Activated CD4-positive, alpha-beta T cell treated with anti-CD3 and anti-CD28 coated beads, Interleukin-2, Interleukin-4, amounts not matched to agents 100 ng/mL and 50 ng/mL, durations not matched to agents 16 hours and 8 hours (primary cell): ENCODE measurements around the gene MIEN1.
"Not testable (repeated sequence)": the region's sequence is repeated elsewhere in the genome, so short reads cannot be mapped to it uniquely, and the experiment has no call there.

Source experiments
- DNase-seq: peaks from one replicate; pipeline ENCODE4 v3.0.0-alpha.2; 2020; ENCODE audit warnings: low spot score

The MIEN1 gene

GRCh38 chr17:39739885-39740356 lies 9.6 kb upstream of the MIEN1 start:
- DNase-seq, result no peak

GRCh38 chr17:39738983-39739884 lies 8.9 kb upstream of the MIEN1 start:
- DNase-seq, result no peak

GRCh38 chr17:39738568-39738901 lies 8.2 kb upstream of the MIEN1 start:
- no peak for DNase-seq

GRCh38 chr17:39737760-39738567 lies 7.6 kb upstream of the MIEN1 start, which contains the start of gene GRB7:
TSS of gene GRB7 (plus strand) at chr17:39737938. CDS start at chr17:39742302, 4,364 bp downstream.
- no peak for DNase-seq

- DNase-seq, result no peak
These were observed 7.0 kb upstream of the MIEN1 start for GRCh38 chr17:39737206-39737759.

GRCh38 chr17:39736319-39737165 lies 6.2 kb upstream of the MIEN1 start:
- no peak for DNase-seq

GRCh38 chr17:39735882-39736281 lies 5.5 kb upstream of the MIEN1 start:
- DNase-seq, result no peak

GRCh38 chr17:39732586-39732985 lies 2.3 kb upstream of the MIEN1 start:
- no peak for DNase-seq

- DNase-seq, result no peak
These were observed 966 bp downstream of the MIEN1 start for GRCh38 chr17:39729280-39729851.

GRCh38 chr17:39727556-39727955 lies 2.8 kb downstream of the MIEN1 start:
- DNase-seq, result no peak

- no peak for DNase-seq
These were observed 3.7 kb downstream of the MIEN1 start for GRCh38 chr17:39726617-39727016.

- DNase-seq, result not testable (repeated sequence)
These were observed 4.4 kb downstream of the MIEN1 start for GRCh38 chr17:39725923-39726322.

- no peak for DNase-seq
These were observed 5.6 kb downstream of the MIEN1 start for GRCh38 chr17:39724731-39725130.

- no peak for DNase-seq
These were observed 7.1 kb downstream of the MIEN1 start for GRCh38 chr17:39722965-39723848.

- no peak for DNase-seq
These were observed 8.2 kb downstream of the MIEN1 start for GRCh38 chr17:39722104-39722503.

GRCh38 chr17:39719563-39720355 lies 10.6 kb downstream of the MIEN1 start:
- DNase-seq, result no peak

- DNase-seq, result no peak
These were observed 12.7 kb downstream of the MIEN1 start for GRCh38 chr17:39717660-39718059.

GRCh38 chr17:39716879-39717536 lies 13.3 kb downstream of the MIEN1 start:
- DNase-seq, result no peak
